Suppressor macrophage treated with lipopolysaccharide for 4 hours (primary cell): ENCODE data around the gene TM9SF2.
"Not testable (repeated sequence)": the region's sequence is repeated elsewhere in the genome, so short reads cannot be mapped to it uniquely, and the experiment has no call there.

ENCODE experiments used
- DNase-seq: peaks from one replicate; pipeline ENCODE4 v3.0.0-alpha.2; 2020

The TM9SF2 gene

DNA sequence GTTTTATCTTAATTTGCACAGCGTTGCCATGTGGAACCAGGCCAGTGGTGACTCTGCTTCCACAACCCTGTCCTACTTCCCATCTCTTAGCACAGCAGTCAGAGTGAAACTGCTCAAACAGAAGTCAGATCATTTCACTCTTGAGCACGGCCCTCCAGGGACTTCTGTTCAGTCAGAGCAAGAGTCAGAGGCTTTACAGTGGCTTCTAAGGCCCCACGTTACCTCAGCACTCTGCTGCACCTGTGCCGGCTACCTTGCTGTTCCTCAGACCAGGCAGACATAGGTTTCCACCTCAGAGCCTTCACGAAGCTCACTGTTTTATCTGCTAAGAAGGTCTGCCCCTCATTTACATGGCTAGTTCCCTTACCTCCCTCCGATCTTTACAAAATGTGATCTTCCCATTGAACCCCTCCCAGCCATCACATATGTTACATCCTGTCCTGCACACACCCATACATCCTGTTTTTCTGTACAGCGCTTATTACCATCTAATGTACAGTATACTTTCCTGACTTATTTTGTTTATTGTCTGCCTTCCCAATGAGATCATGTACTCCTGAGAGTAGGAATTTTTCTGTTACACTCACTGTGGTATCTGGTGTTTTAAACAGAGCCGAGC is 41.6 kb downstream of the TM9SF2 start:
- peak; percentile 70 for DNase-seq

DNA sequence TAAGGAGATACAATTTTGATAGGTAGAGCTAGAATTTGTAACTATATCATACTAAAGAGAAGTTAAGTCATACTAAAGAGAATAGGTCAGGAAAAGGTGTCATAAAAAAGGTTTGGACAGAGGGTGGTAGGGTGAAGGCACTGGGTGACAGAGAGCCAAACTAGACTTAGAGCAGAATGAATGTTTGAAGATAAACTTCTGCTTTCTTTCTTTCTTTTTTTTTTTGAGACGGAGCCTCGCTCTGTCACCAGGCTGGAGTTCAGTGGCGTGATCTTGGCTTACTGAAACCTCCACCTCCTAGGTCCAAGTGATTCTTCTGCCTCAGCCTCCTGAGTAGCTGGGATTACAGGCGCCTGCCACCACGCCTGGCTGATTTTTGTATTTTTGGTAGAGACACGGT is 44.1 kb downstream of the TM9SF2 start:
- no peak for DNase-seq

DNA sequence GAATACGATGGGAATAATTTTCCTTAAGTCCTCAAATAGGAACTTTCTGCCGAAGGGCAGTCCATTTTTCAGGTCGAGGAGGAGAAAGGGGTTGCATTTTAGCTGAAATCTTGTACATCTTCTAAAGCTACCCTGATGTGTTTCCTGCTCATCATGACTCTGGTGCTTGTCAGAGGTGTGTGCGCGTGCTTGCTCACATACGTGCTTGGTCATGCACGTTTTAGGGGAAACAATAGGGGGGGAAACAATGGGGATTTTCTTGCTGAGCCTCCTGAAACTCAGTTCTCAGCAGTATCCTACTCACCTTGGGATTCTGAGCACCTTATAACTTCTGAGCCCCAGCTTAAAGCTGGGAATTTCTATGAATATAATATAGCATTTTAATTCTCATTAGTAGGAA is 44.7 kb downstream of the TM9SF2 start:
- DNase-seq = no peak

DNA sequence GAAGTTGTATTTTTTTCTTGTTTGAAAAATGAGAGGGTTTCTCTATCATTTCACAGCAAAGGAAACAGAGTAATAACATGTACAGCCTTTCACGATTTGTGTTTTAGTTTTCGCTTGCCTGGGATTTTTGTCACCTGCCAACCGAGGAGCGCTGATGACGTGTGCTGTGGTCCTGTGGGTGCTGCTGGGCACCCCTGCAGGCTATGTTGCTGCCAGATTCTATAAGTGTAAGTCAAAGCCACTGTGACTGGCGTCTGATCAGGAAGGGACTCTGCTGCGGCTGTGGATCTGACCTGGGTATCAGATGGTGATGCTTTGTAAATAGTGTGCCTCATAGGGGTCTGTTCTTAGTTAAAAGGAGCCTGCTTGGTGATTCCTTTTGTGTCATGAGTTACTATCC is 45.6 kb downstream of the TM9SF2 start:
- DNase-seq = no peak

DNA sequence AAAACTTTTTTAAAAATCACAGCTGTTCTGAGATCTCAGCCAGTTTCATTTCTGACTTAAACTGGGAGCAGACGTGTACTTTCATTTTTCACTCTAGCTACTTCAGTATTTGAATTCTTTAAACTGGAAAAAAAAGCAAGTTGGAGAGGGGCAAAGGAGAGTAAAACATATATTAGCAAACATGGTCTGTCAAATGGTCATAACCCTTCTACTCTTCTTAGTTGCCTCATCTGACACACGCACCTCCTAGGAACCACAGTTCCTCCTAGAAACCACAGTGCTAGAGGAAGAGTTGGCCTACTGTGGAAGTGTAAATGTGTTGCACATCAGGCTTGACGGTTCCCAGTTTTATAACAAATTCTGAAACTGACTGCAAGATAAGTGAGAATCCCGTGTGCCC is 47.2 kb downstream of the TM9SF2 start:
- peak; percentile 70 for DNase-seq

DNA sequence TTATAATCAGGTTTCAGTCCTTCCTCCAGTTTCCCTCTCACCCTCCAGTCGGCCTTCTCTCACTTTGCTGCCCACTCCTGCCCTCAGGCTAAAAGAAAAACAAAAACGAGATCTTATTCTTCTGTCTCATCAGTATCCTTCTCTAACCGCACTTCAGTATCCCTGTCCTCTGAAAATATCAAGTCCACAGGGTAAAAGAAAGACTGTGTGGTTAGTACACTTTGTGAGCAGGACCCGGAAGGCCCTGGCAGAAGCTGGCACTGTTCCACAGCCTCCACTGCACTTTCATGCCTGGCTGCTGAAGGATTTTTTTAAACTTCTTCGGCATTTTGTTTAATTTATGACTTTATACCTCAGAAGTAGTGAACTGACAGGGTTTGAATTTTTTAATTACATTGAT is 51.8 kb downstream of the TM9SF2 start:
- DNase-seq = no peak

DNA sequence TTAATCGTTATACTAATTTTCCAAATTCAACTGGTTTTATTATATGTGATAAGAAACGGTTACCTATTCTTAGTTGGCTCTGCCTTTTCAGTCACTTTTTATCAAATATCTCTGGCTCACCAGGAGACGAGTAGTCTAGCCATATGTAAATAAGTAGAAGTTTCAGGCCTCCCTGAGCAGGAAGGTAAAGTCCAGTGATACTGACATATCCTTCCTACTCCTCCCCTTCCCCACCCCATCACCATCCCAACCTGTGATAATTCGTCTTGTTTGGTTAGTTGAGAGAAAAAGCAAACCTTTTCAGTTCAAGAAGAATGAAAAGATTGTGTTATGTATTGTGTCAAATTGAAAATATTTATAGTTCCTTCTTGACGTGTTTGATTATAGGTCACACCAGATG is 53.9 kb downstream of the TM9SF2 start:
- DNase-seq = no peak

DNA sequence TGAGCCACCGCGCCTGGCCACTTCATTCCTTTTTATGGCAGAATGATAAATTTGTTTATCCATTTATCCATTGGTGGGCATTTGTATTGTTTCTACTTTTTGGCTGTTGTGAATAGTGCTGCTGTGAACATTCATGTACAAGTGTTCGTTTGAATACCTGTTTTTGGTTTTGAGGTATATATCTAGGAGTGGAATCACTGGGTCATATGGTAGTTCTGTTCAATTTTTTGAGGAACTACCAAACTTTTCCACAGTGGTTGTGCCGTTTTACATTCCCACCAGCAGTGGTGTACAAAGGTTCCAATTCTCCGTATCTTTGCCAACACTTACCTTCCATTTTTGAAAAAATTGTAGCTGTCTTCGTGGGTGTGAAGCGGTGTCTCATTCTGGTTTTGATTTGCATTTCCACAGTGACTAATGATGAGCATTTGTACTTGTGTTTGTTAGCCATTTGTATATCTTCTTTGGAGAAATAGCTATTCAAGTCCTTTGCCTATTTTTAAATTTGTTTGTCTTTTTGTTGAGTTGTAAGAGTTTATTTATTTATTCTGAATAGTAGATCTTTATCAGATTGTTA is 55.7 kb downstream of the TM9SF2 start:
- DNase-seq = no peak

DNA sequence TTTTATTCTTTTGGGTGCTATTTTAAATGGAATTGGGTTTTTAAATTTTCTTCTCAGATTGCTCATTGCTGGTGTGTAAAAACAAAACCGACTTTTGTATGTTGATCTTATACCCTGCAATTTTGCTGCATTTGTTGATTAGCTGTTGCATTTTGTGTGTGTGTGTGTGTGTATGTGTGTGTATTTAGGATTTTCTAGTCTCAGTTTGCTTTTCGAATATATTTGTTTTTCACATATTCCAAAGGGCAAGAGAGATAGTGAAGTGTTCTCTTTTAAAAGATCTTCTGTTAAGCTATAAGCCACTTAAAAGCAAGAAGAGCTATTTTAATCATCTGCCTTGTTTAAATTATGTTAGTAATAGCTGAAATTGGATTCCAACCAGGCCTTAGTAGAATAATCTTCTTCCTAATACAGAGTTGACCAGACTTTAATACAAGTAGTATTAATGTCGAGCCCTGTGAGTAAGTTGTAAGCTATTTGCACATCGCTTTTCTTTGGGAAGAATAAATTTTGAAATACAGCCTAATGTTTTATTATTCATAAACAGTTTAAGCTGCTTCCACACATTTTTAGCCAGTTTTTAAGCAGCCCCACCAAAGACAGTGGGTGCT is 57.4 kb downstream of the TM9SF2 start:
- no peak for DNase-seq

DNA sequence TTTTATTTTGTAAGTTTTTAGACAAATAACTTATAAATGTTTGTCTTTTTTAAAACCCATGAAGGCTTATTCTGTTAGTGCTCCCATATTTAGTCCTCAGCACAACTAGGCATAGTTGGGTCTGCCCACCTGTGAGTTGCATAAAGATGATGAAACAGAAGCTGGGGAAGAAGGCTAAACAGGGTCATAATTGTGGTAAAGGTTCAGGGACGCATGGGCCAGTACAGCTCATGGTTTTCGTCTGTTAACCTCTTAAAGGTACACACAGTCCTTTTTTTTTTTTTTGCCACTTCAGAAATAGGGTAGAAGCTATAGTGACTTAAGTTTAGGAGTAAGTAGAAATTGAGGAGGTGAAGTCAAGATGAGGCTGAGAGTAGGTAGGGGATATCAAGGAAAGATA is 58.3 kb downstream of the TM9SF2 start:
- no peak for DNase-seq

DNA sequence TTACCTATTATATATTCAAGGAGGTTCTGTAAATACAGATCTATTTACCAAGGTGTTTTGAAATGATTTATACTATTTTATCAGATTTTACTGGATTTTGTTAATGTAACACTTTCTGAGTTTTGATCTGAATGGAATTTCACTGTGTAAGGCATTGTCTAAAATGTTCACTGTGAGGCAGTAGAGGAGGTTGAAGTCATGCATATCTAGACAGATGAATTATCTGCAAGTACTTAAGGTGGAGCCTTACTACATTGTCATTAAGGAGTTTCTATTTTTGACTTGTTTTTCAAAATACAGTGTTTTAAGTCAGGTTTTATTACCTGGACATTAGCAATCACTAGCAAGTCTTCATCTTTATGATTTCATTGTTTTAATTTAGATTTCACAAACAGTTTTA is 62.1 kb downstream of the TM9SF2 start:
- DNase-seq = no peak

DNA sequence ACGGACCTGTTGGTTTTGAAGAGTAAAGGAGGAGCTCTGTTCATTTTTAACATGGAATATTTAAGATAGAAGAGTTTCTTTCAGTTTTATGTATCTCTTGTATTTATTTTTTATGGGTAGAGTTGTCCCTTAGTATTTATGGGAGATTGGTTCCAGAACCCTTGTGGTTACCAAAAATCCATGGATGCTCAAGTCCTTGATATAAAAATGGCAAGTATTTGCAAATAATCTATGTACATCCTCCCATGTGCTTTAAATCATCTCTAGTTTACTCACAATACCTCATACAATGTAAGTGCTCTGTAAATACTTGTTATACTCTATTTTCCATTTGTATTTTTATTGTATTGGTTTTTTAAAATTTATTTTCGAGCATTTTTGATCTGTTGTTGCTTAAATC is 63.1 kb downstream of the TM9SF2 start:
- no peak for DNase-seq

DNA sequence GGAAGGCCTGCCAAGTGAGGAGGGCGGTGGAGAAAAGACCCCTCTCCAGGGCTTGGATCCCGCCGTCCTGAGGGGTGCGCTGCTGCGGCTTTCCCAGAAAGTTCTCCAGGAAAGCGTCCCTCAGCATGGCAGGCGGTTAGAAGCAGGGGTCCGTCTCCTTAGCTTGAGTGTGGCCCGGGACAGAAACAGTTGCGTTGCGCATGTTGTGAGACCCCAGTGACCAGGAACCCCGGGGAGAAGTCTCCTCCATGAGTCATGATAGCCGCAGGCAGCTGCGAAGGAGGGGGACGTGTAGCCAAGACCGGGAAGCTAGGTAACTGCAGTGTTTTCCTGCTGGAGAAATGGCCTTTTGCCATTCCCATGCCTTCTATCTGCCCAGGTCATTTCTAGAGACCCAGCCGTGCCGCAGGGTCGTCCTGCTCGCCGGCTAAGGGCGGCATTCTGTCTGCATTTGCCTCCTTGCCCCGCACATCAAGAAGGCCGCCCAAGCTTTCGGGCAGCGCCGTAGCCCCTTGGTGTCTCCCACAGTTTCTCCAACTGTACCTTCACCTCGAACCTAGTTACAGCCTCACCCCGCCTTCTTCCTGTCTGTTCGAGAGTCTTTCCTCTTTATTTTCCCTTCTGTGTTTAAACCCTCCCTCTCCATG is 64.3 kb downstream of the TM9SF2 start:
- DNase-seq = no peak

DNA sequence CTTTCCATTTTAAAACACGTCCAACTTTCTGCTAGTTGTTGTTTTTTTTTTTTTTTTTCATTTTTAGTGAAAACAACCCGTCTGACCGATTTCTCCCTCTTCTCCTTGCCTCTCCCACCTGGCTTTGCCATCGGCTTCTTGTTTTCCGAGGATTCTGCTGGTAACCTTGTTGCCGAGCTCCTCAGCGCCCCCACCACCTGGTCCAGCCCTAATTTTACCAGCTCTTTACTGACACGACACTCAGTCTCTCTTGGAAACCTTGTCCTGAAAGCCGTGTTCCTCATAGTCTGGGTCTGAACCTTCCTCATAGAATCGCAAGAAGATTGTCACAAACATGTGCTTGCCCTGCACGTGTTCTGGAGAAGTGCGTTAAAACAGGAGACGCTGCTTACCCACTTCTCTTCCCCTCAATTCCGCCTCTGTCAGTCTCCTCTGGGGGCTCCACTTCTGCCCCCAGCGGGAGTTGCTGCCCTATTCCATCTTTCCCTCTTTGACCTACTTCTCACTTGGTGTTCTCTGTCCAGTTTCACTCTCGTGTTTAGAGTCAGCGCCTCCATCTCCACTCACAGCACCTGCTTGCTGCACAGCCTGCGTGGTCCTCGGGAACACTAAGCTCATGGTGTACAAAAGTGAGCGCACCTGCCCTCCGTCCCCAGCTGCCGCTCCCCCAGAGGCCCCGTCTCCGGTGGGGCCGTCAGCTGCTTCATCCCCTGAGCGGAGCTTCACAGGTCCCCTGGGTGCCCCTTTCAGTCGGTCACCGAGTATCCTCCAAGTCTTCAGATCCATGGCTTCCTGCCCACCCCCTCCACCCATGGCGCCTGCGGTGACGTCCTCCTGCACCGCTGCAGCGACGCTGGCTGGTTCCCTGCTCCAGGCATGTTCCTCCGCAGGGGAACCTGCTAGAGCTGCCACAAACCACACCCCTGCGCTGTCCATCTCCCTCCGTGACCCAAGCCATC is 65.1 kb downstream of the TM9SF2 start:
- no peak for DNase-seq

DNA sequence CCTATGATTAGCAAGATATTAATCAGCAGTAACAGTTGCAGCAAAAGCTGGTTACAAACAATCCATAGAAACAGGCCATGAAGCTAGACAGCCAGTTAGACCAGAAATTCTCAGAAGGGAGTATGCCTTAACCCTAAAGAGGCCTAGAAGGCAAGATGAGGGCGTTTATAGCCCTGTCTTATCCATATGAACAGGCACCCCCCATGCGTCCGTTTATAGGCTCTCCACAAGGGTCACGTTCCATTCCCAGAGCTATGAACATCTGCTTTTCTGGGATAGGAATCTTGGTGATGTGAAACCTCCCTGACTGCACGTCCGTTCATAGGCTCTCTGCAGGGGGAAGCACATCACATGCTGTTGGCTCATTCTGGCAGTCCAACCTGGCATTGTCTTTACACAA is 67.6 kb downstream of the TM9SF2 start:
- not testable (repeated sequence) for DNase-seq

DNA sequence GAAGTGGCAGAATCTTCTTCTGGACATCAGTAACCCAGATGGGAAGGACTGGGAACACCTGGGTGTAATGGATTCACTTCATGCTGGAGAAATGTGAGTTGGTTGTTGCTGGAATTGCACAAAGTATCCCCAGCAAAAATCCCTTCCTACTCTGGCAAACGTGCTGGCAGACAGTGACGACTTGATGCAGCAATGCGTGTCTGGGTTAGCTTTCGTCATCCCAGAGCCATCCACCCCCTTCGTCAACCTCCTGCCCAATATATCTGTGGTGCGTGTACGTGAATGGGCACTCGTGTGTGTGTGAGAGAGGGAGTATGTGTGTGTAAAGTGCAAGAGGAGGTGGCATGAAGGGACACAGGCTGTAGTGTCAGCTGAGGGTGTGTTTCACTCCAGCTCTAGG is 70.9 kb downstream of the TM9SF2 start:
- no peak for DNase-seq

DNA sequence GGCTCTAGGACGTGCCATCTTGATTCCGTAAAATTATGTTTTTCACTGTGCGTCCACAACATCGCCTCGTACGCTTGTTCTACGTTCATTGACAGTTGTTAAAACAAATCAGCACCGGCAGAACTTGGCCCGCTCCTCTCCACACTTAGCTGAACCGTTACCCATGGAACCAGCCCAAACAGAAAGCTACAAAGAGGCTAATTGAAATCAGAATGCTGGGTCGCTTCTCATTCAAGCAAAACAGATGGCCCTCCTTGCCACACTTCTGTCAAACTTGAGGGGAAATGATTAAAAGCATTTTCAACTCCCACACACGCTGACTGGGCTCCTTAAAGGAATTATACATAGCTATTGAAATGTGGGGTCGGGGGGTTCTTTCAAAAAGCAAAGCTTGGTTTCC is 71.6 kb downstream of the TM9SF2 start:
- DNase-seq = no peak

DNA sequence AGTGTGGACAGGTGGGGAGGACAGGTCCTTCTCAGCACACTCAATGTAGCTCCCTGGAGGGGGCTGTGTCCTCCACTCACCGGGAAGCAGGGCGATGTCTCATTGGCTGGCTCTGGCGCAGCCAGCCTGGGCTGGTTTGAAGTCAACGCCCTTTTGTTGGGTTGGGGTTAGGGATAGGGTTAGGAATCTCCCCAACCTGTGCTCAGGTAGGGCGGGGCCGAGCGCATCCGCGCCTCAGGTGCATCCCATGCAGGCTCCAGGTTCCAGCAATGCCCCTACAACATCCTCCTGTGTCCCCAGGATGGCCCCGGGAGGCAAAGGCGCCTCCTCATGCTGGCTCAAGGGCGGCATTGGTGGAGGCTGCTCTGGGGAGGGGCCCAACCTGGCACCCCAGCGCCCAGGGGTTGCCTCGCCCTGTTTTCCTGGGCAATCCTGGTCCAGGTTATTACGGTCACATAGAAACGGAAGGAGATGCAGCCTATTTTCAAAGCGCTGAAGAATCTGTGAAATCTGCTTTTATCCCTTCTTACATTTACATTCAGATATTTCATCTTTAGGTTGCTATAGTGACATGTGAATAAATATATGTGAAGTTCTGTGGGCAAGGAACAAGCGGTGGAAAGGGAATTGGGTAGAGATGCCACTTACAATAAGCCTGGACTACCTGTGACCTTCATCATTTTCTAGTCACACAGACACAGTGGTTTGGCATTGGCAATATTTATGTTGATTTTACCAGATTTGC is 74.3 kb downstream of the TM9SF2 start:
- no peak for DNase-seq

DNA sequence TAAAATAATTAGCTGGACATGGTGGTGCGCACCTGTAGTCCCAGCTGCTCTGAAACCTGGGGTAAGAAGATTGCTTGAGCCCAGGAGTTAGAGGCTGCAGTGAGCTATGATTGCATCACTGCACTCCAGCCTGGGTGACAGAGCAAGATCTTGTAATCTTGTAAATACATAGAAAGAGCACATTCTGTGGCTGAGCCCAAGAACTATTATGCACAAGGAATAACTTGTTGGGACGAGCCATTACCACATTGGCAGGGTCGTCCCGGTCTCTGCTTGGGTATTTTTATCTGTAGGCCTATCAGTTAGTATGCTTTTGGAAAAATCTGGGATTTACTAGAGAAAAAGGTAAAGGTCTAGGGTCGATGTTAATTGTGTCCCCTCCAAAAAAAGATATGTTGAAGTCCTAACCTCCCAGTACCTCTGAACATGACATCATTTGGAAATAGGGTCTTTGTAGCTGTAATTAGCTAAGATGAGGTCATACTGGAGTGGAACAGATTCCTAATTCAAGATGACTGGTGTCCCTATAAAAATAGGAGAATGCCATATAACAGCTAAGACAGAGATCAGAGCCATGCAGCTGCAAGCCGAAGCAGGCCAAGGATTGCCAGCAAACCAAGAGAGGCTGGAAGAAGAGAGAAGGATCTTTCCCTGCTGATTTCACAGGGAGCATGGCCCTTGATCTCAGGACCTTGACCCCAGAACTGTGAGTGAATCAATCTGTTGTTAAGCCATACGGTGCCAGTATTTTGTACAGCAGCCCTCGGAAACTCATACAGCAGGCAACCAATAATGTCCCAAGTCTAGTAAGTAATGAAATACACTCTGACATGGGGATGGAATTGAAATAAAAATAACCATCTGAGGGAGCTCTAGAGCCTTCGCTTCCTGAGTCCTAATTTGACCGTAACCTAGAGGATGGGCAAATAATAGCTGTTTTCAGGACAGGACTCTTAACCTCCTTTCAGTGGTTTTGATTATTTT is 77.0 kb downstream of the TM9SF2 start:
- DNase-seq = no peak

DNA sequence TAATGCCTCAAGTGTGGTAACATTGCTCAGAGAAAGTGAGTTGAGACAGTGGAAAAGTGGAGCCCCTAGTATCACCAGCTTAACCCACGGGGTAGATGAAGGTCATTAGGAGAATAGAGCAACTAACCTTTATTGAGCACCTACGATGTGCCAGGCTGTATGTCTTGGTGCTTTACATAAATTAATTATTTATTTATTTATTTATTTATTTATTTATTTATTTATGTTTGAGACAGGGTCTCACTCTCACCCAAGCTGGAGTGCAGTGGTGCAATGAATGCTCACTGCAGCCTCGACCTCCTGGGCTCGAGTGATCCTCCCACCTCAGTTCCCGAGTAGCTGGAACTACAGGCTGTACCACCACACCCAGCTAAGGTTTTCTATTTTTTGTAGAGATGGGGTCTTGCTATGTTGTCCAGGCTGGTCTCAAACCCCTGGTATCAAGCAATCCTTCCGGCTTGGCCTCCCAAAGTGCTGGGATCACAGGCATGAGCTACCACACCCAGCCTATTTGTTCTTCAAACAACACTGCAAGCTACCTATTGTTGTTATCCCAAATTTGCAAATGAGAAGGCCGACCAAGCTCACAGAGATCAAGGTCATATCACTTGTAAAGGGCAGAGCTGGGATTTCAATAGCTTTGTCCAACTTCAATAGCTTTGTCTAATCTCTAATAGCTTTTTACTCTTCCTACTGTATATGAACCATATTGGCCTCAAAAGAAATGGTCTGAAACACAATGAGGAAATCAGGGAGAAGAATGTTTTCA is 79.4 kb downstream of the TM9SF2 start:
- DNase-seq = no peak
